ENCODE results near the gene NLRP5. TPM values are rescaled to one million over a fixed set of nuclear protein-coding genes. Genes with fewer than 3 reads are reported as not detected.

NLRP5 gene
- total RNA-seq, 1 donor from 2014 or later, result not detected

DNA sequence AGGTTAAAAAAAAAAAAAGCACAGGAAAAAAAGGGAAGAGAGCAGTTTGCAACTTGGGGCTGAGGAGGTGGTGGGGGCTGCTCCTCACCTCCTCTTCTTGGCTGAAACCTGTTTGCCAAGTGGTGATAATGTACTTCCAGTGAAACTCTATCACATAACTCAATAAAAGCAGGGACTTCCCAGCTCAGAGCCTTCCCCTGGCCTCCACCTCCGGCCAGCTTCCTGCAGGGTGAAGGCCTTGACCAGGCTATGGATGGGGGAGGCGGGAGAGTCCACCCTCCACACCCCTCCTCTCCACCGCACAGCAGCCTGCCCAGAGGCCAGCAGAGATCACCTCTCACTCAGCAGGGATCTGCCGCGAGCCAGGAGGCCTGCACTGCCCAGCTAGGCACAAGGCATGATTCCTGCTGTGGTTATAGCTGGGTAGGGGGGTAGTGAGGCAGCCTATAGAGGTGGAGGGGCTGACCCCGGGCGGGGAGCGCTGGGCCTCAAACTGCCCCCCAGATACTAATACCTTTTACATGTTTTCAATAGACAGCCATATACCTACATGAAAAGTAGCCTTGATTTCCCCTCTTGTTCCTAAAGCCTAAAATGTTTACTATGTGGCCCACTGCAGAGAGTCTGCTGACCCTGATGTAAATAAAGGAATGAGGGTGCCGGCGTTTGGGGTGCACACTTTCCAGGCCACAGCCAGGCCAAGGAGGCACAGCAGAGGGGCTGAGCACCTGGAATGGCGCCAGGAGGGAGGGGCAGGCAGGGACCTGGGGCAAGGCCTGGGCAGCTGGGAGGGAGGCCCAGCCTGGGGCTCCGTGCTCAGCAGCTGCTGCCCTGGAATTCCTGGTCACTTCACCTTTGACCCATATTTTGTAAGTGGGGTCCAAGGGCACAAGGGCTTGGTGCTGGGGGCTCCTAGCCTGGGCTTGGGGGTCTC, 124.2 kb downstream of the NLRP5 start:
- no peak overlapping the region for H3K4me3 ChIP-seq (ENCODE audit: low read depth, low read length)
- FAIRE-seq, result no peak
- TF ChIP-seq, protein P1, sequence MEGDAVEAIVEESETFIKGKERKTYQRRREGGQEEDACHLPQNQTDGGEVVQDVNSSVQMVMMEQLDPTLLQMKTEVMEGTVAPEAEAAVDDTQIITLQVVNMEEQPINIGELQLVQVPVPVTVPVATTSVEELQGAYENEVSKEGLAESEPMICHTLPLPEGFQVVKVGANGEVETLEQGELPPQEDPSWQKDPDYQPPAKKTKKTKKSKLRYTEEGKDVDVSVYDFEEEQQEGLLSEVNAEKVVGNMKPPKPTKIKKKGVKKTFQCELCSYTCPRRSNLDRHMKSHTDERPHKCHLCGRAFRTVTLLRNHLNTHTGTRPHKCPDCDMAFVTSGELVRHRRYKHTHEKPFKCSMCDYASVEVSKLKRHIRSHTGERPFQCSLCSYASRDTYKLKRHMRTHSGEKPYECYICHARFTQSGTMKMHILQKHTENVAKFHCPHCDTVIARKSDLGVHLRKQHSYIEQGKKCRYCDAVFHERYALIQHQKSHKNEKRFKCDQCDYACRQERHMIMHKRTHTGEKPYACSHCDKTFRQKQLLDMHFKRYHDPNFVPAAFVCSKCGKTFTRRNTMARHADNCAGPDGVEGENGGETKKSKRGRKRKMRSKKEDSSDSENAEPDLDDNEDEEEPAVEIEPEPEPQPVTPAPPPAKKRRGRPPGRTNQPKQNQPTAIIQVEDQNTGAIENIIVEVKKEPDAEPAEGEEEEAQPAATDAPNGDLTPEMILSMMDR (IDR thresholded peaks at IDR 0.05; ENCODE audit: insufficient read depth, low read length, severe bottlenecking), result no peak
- DNase-seq (ENCODE audit: low read depth), result no peak
- no peaks in the 10 kb centered on the region for H3K27me3 ChIP-seq (ENCODE audit: control insufficient read depth, insufficient read depth, low read length)
- peaks cover 4% of the 10 kb centered on the region for H3K36me3 ChIP-seq (ENCODE audit: control insufficient read depth, insufficient read depth, low read length)

Other genes starting within 250 kb of the NLRP5 start
- not detected in 2 replicates for gene NLRP9, start 248.4 kb upstream of the NLRP5 start, total RNA-seq
- gene RFPL4A, start 227.7 kb upstream of the NLRP5 start, total RNA-seq, result not detected in 2 replicates
- not detected in 2 replicates for gene RFPL4AL1, start 217.7 kb upstream of the NLRP5 start, total RNA-seq
- not detected in 2 replicates for gene NLRP11, start 154.8 kb upstream of the NLRP5 start, total RNA-seq
- not detected in 2 replicates for gene NLRP4, start 150.2 kb upstream of the NLRP5 start, total RNA-seq
- not detected in 2 replicates for gene NLRP13, start 54.4 kb upstream of the NLRP5 start, total RNA-seq
- not detected in 2 replicates for gene NLRP8, start 38.9 kb upstream of the NLRP5 start, total RNA-seq
- gene ZNF787, start 134.5 kb downstream of the NLRP5 start, total RNA-seq, result 32.6 and 43.0 TPM in 2 replicates
- gene ZNF444, start 154.5 kb downstream of the NLRP5 start, total RNA-seq, result 4.2 and 7.0 TPM in 2 replicates
- not detected in 2 replicates for gene GALP, start 189.2 kb downstream of the NLRP5 start, total RNA-seq
- gene ZSCAN5B, start 211.0 kb downstream of the NLRP5 start, total RNA-seq, result not detected in 2 replicates
- gene ZSCAN5C, start 215.5 kb downstream of the NLRP5 start, total RNA-seq, result not detected in 2 replicates